ENCODE measurements around the gene SEC22C.

- TF ChIP-seq CTCF (IDR thresholded peaks at IDR 0.05), result no peak
- no peak for TF ChIP-seq ELF1 (IDR thresholded peaks at IDR 0.05)
- TF ChIP-seq POLR2AphosphoS5 (IDR thresholded peaks at IDR 0.05; ENCODE audit: low read depth, low read length), result no peak
These were observed 48.4 kb downstream of the SEC22C start for GRCh38 chr3:42533161-42533897.

Measured in SK-N-SH (cell line).